NK-92 treated with Interleukin-12 subunit alpha and Interleukin-12 subunit beta, amount 100 ng/mL, for 24 hours (cell line): ENCODE results near the gene RNH1.
"Not testable (repeated sequence)": the region's sequence is repeated elsewhere in the genome, so short reads cannot be mapped to it uniquely, and the experiment has no call there.

Experiments
- DNase-seq: peaks from one replicate; lab custom pipeline; 2025; lab: John Stamatoyannopoulos, UW

Gene RNH1

DNA sequence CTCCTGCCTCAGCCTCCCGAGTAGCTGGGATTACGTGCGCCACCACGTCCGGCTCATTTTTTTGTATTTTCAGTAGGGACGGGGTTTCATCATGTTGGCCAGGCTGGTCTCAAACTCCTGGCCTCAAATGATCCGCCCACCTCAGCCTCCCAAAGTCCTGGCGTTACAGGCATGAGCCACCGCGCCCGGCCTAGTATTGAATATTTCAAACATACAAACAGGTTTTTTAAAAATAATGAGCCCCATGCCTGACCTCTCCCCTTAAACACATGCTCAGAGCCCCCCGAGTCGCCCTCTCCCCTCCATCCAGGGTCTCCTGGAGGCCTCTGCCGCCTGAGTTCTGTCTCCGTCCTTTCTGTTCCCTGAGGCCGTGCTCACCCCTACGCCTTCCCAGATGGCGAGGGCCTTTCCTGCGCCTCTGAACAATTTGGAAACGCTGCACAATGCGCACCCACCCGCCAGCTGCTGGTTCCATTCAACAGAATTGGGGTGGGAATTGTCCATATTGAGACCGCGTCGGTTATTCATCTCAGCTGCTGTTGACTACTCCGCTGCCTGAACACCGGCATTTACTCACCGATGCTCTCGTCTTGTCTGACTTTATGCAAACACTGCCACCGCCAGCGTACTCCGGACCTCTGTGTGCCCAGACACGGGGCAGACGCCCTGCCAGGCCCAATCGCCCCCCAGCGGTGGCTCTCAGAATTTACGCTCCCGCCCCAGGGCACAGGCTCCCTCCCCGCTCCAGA lies 13.6 kb upstream of the RNH1 start:
- DNase-seq: no peak

- no peak for DNase-seq
Observed at GRCh38 chr11:518463-519202, 11.6 kb upstream of the RNH1 start.

- not testable (repeated sequence) for DNase-seq
Observed at GRCh38 chr11:516918-517685, 10.1 kb upstream of the RNH1 start.

GRCh38 chr11:516400-516799 lies 9.4 kb upstream of the RNH1 start:
- no peak for DNase-seq

GRCh38 chr11:515131-515530 lies 8.1 kb upstream of the RNH1 start:
- DNase-seq: no peak

- DNase-seq: no peak
Observed at GRCh38 chr11:514606-515005, 7.6 kb upstream of the RNH1 start.

DNA sequence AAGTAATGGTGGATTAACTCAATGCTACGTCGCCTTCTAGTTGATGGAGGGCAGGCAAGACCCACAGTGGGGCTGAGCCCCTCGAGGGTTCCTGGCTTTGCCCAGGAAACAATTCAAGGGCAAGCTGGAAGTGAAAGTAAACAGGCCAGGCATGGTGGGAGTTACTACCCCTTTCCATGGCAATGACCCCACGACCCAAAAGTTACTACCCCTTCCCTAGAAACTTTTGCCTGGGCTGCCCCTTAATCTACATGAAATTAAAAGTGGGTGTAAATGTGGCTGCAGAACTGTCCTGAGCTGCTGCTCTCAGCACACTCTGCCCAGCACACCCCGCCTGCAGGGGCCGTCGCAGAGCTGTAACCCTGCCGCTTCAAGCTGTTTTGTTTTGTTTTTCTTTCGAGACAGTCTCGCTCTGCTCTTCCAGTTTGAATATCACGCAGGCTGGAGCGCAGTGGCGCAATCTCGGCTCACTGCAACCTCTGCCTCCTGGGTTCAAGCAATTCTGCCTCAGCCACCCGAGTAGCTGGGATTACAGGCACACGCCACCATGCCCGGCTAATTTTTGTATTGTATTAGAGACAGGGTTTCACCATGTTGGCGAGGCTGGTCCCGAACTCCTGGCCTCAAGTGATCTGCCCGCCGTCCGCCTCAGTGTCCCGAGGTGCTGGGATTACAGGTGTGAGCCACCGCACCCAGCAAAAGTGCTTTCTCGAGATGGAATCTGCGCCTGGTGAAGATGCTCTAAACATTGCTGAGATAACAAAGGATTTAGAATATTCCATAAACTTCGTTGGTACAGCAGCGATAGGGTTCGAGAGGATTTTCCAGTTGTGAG lies 5.9 kb upstream of the RNH1 start:
- DNase-seq: no peak

- no peak for DNase-seq
Observed at GRCh38 chr11:508956-509355, 1.9 kb upstream of the RNH1 start.

GRCh38 chr11:507727-508515 lies 879 bp upstream of the RNH1 start:
- DNase-seq: no peak

- peak; percentile 95 for DNase-seq
Observed at GRCh38 chr11:506238-506994, 626 bp downstream of the RNH1 start.

GRCh38 chr11:504994-505344 lies 2.1 kb downstream of the RNH1 start:
- DNase-seq: no peak

DNA sequence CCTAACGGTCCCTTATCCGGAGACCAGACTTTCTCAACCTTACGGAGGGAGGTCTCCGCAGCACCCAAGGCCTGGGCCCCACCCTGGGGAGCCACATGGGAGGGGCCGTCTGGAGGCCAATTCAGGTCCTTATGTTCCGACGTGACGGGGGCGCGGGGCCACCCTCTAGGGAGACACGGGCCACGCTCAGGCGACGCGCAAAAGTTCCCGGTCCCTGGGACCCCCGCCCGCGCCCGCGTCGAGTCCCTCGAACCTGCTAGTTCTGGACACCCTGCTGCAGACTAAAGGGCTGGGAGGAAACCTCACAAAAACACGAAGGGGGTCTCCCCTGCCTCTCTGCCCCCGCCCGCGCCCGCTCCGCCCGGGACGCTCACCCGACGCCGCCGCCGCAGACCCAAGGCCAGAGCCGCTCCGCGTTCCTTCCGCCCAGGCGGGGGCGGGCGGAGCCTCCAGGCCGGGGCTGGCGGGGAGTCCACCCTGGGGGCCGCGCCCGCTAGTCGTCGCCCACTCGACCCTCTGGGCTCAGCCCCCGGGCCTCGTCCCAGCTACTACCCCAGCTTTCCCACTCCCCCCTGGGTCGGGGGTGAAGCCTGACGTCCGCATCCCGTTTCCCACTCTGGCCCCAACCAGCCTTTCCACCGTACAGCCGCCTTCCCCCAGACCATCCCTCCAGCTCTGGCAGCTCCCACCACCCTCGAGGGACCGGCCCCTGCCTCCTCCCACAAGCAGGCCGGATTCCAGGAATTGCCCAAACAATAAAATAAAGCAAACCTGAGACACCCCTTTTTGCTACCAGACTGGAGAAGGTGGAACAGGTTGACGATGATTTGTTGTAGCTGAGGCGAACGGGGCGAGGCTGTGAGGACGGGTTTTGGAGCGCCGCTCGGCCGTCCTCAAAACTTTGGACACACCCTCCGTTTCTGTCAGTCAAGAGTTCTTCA lies 2.7 kb downstream of the RNH1 start:
- no peak for DNase-seq

- DNase-seq: no peak
Observed at GRCh38 chr11:503179-503981, 3.7 kb downstream of the RNH1 start.

DNA sequence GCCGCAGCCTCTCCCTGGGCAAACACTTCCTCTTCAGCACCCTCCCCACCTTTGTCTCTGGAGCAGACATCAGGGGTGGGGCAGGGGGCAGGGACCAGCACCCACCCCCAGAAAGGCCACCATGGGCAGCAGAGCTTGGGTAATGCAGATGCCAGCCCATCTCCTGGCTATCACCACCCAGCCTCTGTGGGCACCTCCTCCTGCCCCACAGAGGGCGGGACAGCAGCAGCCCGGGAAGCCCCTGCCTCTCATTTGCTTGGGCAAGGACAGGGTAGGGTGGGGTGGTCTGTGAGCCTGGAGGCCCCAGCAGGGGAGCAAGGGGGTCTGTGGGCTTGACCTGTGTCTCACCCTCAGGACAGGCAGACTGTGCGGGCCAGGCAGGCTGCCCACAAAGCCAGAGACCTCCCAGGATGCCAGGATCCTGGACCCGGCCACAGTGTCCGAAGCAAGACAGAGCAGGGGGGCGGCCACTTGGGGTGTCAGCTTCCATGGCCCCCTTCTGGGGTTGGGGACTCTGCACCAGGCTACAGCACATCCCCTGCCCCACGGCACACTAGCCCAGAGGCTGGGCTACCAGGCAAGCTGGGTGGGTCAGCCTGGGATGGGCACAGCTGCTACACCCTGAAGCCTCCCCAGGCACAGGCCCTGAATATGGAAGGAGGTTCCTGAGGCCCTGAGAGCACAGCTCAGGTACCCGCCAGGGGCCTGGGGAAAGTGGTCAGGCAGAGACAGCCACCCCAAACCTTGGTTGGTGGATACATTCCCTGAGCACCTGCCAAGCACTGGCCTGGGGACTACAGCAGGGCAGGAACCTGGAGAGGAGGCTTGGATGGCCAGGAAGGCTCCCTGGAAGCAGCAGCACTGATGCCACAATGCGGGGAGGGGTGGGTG lies 4.5 kb downstream of the RNH1 start:
- DNase-seq: no peak

DNA sequence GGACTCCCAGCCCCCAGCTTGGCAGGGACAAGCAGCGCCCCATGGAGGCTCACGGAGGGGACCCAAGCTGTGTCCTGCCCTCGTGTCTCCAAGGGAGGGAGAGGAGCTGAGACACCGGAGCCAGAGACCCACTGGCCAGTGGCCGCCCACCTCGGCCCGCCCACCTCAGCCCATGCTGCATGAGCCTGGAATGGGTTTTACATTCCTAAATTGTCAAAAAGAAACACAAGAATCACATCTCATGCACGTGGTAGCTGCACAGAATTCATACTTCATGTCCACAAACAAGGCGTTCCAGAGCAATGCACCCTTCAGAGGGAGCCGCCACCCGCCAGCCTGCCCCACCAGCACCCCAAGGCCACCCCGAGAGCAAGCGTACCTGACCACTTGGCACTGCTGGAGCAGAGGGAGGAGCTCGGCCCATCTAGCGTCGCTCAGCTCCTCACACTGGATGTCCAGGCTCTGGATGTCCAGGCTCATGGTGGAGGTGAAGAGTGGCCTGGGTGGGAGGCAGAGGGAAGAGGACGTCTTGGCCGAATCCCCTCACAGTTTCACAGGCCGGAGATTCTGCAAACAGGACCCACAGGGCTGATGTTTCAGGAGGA lies 5.3 kb downstream of the RNH1 start:
- no peak for DNase-seq

DNA sequence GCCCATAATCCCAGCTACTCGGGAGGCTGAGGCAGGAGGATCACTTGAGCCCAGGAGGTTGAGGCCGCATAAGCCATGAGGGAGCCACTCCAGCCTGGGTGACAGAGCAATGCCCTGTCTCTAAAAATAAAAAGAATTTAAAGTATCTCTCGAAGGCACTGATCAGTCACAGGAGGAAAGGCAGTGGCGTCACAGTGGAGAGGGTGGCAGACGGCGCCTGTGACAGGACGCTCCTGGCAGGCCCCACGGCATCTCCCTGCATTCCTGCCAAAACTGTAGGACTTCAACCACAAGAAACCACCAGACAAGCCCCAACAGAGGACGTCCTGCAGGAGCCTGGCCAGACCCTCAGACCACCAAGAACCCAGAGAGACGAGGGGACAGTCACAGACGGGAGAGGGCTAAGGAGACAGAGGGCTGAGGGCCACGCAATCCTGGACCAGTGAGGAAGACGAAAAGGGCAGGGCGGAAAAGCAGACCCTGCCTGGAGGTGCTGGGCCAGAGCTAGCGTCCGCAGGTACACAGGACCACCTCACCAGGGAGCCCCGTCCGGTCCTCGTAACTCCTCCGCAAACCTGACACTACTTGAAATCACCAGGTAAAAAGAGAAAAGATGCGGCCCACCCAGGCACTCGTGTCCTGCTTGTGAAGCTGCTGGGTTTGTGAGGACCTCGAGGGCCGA lies 5.9 kb downstream of the RNH1 start:
- DNase-seq: no peak
